Stomach (tissue), 9 donors: ENCODE measurements around the gene PEAK3. TPM values are rescaled to one million over a fixed set of nuclear protein-coding genes. Genes with fewer than 3 reads are reported as not detected.

ENCODE experiments used
- DNase-seq, 2 donors: peaks; one replicate each; pipeline versions ENCODE4 v3.0.0 to v3.0.0-alpha.2; 2013 to 2019
- H3K27ac ChIP-seq, 5 donors: fragments of 200-600 bp in 4 of 5; sonication (generic) in 4 of 5; one replicate each; pipeline ENCODE4 v1.5.1; 2013 to 2019; ENCODE audit warnings: mild to moderate bottlenecking in 1 of 5, moderate library complexity in 1 of 5
- H3K27me3 ChIP-seq, 3 donors: fragments of 200-600 bp; sonication (generic); one replicate each; pipeline ENCODE4 v1.5.1; 2017 to 2019; ENCODE audit warnings: mixed run types in 1 of 3
- H3K36me3 ChIP-seq, 4 donors: fragments of 200-600 bp; sonication (generic); 1 replicate in 3 of 4; 2 replicates in 1 of 4; pipeline ENCODE4 v1.5.1; 2016 to 2019
- H3K4me1 ChIP-seq, 4 donors: fragments of 200-600 bp; sonication (generic); one replicate each; pipeline ENCODE4 v1.5.1; 2016 to 2019
- H3K4me3 ChIP-seq, 4 donors: fragments of 200-600 bp; sonication (generic) in 3 of 4; one replicate each; pipeline ENCODE4 v1.5.1; 2016 to 2019; ENCODE audit warnings: mild to moderate bottlenecking in 1 of 4
- H3K9me3 ChIP-seq, 4 donors: fragments of 200-600 bp; sonication (generic); one replicate each; pipeline ENCODE4 v1.5.1; 2016 to 2019
- EP300 ChIP-seq: sonication (generic); formaldehyde crosslinking; IDR thresholded peaks from one replicate; pipeline ENCODE4 v1.6.1; 2017; ENCODE audit warnings: antibody characterized with exemption
- POLR2A ChIP-seq, 4 donors: fragments of 450-650 bp; IDR thresholded peaks; one replicate each; pipeline ENCODE4 v1.6.1; 2016; ENCODE audit warnings: antibody characterized with exemption in 4 of 4, control low read depth in 2 of 4, mild to moderate bottlenecking in 1 of 4, moderate library complexity in 1 of 4
- POLR2AphosphoS5 ChIP-seq, 3 donors: sonication (generic); formaldehyde crosslinking; IDR thresholded peaks; one replicate each; pipeline ENCODE4 v1.6.1; 2016; ENCODE audit warnings: antibody characterized with exemption in 3 of 3
- WGBS, 5 donors: extraction: QIAGEN DNeasy Blood & Tissue Kit in 3 of 5; methylation state at CpG; one replicate each; pipeline versions ENCODE4 v1.1.5 to v1.1.7; 2013 to 2018; 5-methylcytosine and 5-hydroxymethylcytosine counted together
- intact Hi-C: fragments of 100-400 bp; cut with DNase I; formaldehyde crosslinking; loops from one replicate; pipeline ENCODE4 v1.15.1; 2023; ENCODE audit warnings: low total_unique reads
- polyA plus RNA-seq, 3 donors: library from polyadenylated mRNA; stranded (reverse); fragments of 200-250 nt; gene quantifications; one replicate each; pipeline ENCODE4 v1.2.3, GENCODE V29; 2013
- total RNA-seq, 5 donors: library from RNA; depleted of rRNA; stranded (reverse); fragments of >200 nt; gene quantifications; one replicate each; pipeline versions ENCODE4 v1.1.0 to v1.2.3, GENCODE V29; 2014 to 2016
- TF ChIP-seq, protein P1 (sequence below), 7 experiments: fragments of 450-650 bp in 4 of 7; fragments of 200-600 bp in 3 of 7; sonication (generic) in 3 of 7; IDR thresholded peaks; one replicate each; pipeline ENCODE4 v1.5.1; 2016 to 2019; ENCODE audit warnings: antibody characterized with exemption in 7 of 7, control low read depth in 2 of 7, mild to moderate bottlenecking in 1 of 7
- donor health status: healthy with polysubstance abuse.
- donor health status: Bipolar disorder and iron deficiency.
- donor health status: healthy.

The PEAK3 gene
- total and polyA plus RNA-seq, 8 donors: 0.15 to 1.4 (median 0.59) TPM; not detected in 4

DNA sequence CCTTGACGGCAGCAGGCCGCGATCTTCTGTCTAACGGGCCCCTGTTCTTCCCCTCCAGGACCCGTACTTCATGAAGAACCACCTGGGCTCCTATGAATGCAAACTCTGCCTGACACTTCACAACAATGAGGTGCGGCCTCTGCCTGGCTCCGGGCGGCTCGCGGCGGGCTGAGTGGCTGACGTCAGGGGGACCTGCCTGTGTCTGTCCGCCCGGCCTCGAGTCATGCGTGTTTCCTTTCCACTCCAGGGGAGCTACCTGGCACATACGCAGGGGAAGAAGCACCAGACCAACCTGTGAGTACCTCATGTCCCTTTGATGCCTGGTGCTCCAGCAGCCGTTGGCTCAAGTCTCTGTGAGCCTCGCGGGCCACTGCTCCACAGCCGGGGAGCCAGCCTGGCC, 37.5 kb downstream of the PEAK3 start:
- intact Hi-C loops: no loop called here
- WGBS, 5 donors: 93 to 99% (median 94%) methylated on average over 18 to 21 of the region's 21 CpGs
- Histone ChIP-seq H3K4me3 (no peak overlapping the region), H3K4me1 (peaks cover 31 to 68% (median 41%) of the 10 kb centered on the region in 4 donors), H3K27me3 (peaks cover 0 to 19% (median 5%) of the 10 kb centered on the region in 3 donors), H3K27ac (no peak overlapping the region), H3K9me3 (no peaks in the 10 kb centered on the region), H3K36me3 (peaks cover 56 to 73% (median 71%) of the 10 kb centered on the region in 4 donors)
- TF ChIP-seq POLR2A (IDR thresholded peaks at IDR 0.05): no peak
- TF ChIP-seq EP300: no peak
- TF ChIP-seq POLR2AphosphoS5 (IDR thresholded peaks at IDR 0.05): no peak
- TF ChIP-seq, protein P1, sequence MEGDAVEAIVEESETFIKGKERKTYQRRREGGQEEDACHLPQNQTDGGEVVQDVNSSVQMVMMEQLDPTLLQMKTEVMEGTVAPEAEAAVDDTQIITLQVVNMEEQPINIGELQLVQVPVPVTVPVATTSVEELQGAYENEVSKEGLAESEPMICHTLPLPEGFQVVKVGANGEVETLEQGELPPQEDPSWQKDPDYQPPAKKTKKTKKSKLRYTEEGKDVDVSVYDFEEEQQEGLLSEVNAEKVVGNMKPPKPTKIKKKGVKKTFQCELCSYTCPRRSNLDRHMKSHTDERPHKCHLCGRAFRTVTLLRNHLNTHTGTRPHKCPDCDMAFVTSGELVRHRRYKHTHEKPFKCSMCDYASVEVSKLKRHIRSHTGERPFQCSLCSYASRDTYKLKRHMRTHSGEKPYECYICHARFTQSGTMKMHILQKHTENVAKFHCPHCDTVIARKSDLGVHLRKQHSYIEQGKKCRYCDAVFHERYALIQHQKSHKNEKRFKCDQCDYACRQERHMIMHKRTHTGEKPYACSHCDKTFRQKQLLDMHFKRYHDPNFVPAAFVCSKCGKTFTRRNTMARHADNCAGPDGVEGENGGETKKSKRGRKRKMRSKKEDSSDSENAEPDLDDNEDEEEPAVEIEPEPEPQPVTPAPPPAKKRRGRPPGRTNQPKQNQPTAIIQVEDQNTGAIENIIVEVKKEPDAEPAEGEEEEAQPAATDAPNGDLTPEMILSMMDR (IDR thresholded peaks at IDR 0.05): no peak
- DNase-seq: no peak

- intact Hi-C loops: no loop called here
- H3K9me3 ChIP-seq: no peaks in the 10 kb centered on the region
- 86 to 91% (median 88%) methylated on average over 12 of the region's 12 CpGs for WGBS, 5 donors
- peaks cover 0 to 15% (median 1%) of the 10 kb centered on the region in 3 donors for H3K27me3 ChIP-seq
- H3K36me3 ChIP-seq: peaks cover 56 to 73% (median 68%) of the 10 kb centered on the region in 4 donors
- peaks cover 36 to 68% (median 45%) of the 10 kb centered on the region in 4 donors for H3K4me1 ChIP-seq
- no peak for TF ChIP-seq EP300
- no peak for TF ChIP-seq POLR2AphosphoS5 (IDR thresholded peaks at IDR 0.05)
- TF ChIP-seq, protein P1 (IDR thresholded peaks at IDR 0.05): no peak
- no peak for TF ChIP-seq POLR2A (IDR thresholded peaks at IDR 0.05)
- H3K27ac ChIP-seq: no peak overlapping the region
- no peak for DNase-seq
- no peak overlapping the region for H3K4me3 ChIP-seq
These were observed 37.9 kb downstream of the PEAK3 start for GRCh38 chr19:2244125-2244411.

- TF ChIP-seq POLR2AphosphoS5 (IDR thresholded peaks at IDR 0.05): no peak
- no peak for TF ChIP-seq EP300
- TF ChIP-seq POLR2A (IDR thresholded peaks at IDR 0.05): no peak
- TF ChIP-seq, protein P1 (IDR thresholded peaks at IDR 0.05): no peak
- WGBS, 5 donors: 69 to 85% (median 79%) methylated on average over 18 to 32 of the region's 32 CpGs
- Histone ChIP-seq H3K9me3 (no peaks in the 10 kb centered on the region), H3K4me3 (no peak overlapping the region), H3K36me3 (peaks cover 54 to 67% (median 62%) of the 10 kb centered on the region in 4 donors), H3K4me1 (peaks cover 41 to 74% (median 51%) of the 10 kb centered on the region in 4 donors), H3K27me3 (peaks cover 0 to 9% (median 0%) of the 10 kb centered on the region in 3 donors), H3K27ac (no peak overlapping the region)
- intact Hi-C loops: no loop called here
- DNase-seq: peak in 1 of 2 donors; percentile 83
These were observed 38.5 kb downstream of the PEAK3 start for GRCh38 chr19:2243274-2244124.

GRCh38 chr19:2242816-2243215, 39.2 kb downstream of the PEAK3 start:
- no peak for TF ChIP-seq POLR2A (IDR thresholded peaks at IDR 0.05)
- TF ChIP-seq POLR2AphosphoS5 (IDR thresholded peaks at IDR 0.05): no peak
- TF ChIP-seq EP300: no peak
- TF ChIP-seq, protein P1 (IDR thresholded peaks at IDR 0.05): no peak
- no peak overlapping the region for H3K4me3 ChIP-seq
- H3K9me3 ChIP-seq: no peaks in the 10 kb centered on the region
- intact Hi-C loops: no loop called here
- 87 to 92% (median 90%) methylated on average over 7 to 8 of the region's 8 CpGs for WGBS, 5 donors
- H3K36me3 ChIP-seq: peaks cover 49 to 61% (median 55%) of the 10 kb centered on the region in 4 donors
- H3K4me1 ChIP-seq: peaks cover 48 to 80% (median 58%) of the 10 kb centered on the region in 4 donors
- DNase-seq: no peak
- H3K27me3 ChIP-seq: peaks cover 0 to 3% (median 0%) of the 10 kb centered on the region in 3 donors
- H3K27ac ChIP-seq: no peak overlapping the region
